ENCODE results near the gene PLAC8L1. TPM values are rescaled to one million over a fixed set of nuclear protein-coding genes. Genes with fewer than 3 reads are reported as not detected.

PLAC8L1 gene
- total and polyA plus RNA-seq, 2 of the 13 experiments (the other 11 are each of a cell fraction or from before 2014, with no cell fraction given) = 0.44 TPM; not detected in 1

DNA sequence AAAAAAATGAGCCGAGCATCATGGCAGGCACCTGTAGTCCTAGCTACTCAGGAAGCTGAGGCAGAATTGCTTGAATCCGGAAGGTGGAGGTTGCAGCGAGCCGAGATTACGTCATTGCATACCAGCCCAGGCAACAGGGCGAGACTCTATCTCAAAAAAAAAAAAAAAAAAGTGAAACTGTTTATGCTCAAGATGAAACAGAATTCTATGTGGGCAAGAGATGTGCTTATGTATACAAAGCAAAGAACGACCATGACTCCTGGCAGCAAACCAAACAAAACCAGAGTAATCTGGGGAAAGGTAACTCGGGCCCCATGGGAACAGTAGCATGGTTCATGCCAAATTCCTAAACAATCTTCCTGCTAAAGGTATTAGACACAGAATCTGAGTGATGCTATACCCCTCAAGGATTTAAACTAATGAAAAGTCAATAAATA lies 32.6 kb upstream of the PLAC8L1 start:
- DNase-seq (ENCODE audit: low spot score) (peak; percentile 93), ATAC-seq (peak; percentile 91), FAIRE-seq (peak; percentile 78)
- Histone ChIP-seq H3K36me3 (replicated peaks in 1 of 2; ENCODE audit: control insufficient read depth in 1 of 2, insufficient read depth in 2 of 2, low read length in 2 of 2) (peaks cover 2 to 12% of the 10 kb centered on the region in 2 experiments; a peak in 3 of 5 replicates), H3K4me3 (replicated peaks in 1 of 3; ENCODE audit: insufficient read depth in 1 of 3, low read depth in 2 of 3, low read length in 3 of 3) (no peak overlapping the region), H3K9me3 (ENCODE audit: low read length) (no peaks in the 10 kb centered on the region), H3K27ac (ENCODE audit: extremely low read length, insufficient read depth, low read length) (peak overlapping the region; percentile 78), H3K79me2 (ENCODE audit: insufficient read depth, low read length) (no peaks in the 10 kb centered on the region), H3K9ac (ENCODE audit: insufficient read depth, low read depth, low read length) (0 out of 2 replicates have a peak overlapping the region, but pooled peaks have one; percentile 15), H3K4me2 (ENCODE audit: low read depth, low read length) (peak overlapping the region; percentile 40), H4K20me1 (ENCODE audit: insufficient read depth, low read length) (no peaks in the 10 kb centered on the region), H2AFZ (ENCODE audit: low read length) (no peak overlapping the region), H3K4me1 (ENCODE audit: insufficient read depth, low read length) (peaks cover 30% of the 10 kb centered on the region), H3K27me3 (ENCODE audit: control insufficient read depth in 1 of 2, insufficient read depth in 2 of 2, low read length in 2 of 2) (no peaks in the 10 kb centered on the region)
- intact Hi-C loops (cut with micrococcal nuclease; ENCODE audit: unreplicated experiment) = loop anchor here (10.0 kb wide), 1 partner anchor 1933 kb away; no protein-coding TSS in a partner anchor
- ChIA-PET POLR2A (interaction anchor here (0.9 kb wide), 1 partner anchor 45 kb away, joined by 3 read pairs; the partner anchor contains the start of gene LARS1), CTCF (ENCODE audit: low intra/inter-chr PET ratio, low total read pairs) (no interaction called here)
- BruUV-seq (replicated peaks) = no TSS peak
- 7% methylated on average over 8 of the region's 8 CpGs for WGBS (ENCODE audit: low lambda C conversion rate)
- in situ Hi-C loops (cut with HindIII; ENCODE audit: extremely low pct_ligation_motif_present, low pct_unique_long_range_greater_than_20kb) = loop anchor here (25.0 kb wide), 1 partner anchor 299 kb away; the partner anchor contains the start of gene TCERG1
- 0 out of 2 replicates have a peak, but pooled peaks have one; percentile 33 for TF ChIP-seq YEATS4 (CRISPR knock-in tag; IDR thresholded peaks at IDR 0.05; ENCODE audit: borderline replicate concordance)
- no peak for TF ChIP-seq TARDBP (CRISPR knock-in tag; IDR thresholded peaks at IDR 0.05)
- TF ChIP-seq, protein P1, sequence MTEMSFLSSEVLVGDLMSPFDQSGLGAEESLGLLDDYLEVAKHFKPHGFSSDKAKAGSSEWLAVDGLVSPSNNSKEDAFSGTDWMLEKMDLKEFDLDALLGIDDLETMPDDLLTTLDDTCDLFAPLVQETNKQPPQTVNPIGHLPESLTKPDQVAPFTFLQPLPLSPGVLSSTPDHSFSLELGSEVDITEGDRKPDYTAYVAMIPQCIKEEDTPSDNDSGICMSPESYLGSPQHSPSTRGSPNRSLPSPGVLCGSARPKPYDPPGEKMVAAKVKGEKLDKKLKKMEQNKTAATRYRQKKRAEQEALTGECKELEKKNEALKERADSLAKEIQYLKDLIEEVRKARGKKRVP (CRISPR knock-in tag; IDR thresholded peaks at IDR 0.05) = peak in 1 of 2 experiments; percentile 93; a peak in 2 of 4 replicates
- no peak for TF ChIP-seq NR2F2 (IDR thresholded peaks at IDR 0.05; ENCODE audit: borderline replicate concordance, low read depth)
- TF ChIP-seq, protein P2, sequence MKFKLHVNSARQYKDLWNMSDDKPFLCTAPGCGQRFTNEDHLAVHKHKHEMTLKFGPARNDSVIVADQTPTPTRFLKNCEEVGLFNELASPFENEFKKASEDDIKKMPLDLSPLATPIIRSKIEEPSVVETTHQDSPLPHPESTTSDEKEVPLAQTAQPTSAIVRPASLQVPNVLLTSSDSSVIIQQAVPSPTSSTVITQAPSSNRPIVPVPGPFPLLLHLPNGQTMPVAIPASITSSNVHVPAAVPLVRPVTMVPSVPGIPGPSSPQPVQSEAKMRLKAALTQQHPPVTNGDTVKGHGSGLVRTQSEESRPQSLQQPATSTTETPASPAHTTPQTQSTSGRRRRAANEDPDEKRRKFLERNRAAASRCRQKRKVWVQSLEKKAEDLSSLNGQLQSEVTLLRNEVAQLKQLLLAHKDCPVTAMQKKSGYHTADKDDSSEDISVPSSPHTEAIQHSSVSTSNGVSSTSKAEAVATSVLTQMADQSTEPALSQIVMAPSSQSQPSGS (CRISPR knock-in tag; IDR thresholded peaks at IDR 0.05) = peak; percentile 88
- TF ChIP-seq SOX5 (CRISPR knock-in tag; IDR thresholded peaks at IDR 0.05; ENCODE audit: borderline replicate concordance) = peak; percentile 51; the same call in 1 of the 2 replicates
- TF ChIP-seq MAFF (IDR thresholded peaks at IDR 0.05; ENCODE audit: low read depth, low read length) = no peak
- TF ChIP-seq TBL1XR1 (IDR thresholded peaks at IDR 0.05; ENCODE audit: borderline replicate concordance, low read length, partially characterized antibody) = peak; percentile 48
- TF ChIP-seq FOXO1 (CRISPR knock-in tag; IDR thresholded peaks at IDR 0.05) = peak; percentile 71
- no peak for TF ChIP-seq SRF (IDR thresholded peaks at IDR 0.05; ENCODE audit: low read depth, low read length)
- peak; percentile 63 for TF ChIP-seq ZNF563 (CRISPR knock-in tag; IDR thresholded peaks at IDR 0.05)
- TF ChIP-seq SMARCC2 (IDR thresholded peaks at IDR 0.05) = no peak
- peak; percentile 94 for TF ChIP-seq CEBPB (IDR thresholded peaks at IDR 0.05; ENCODE audit: borderline replicate concordance, low read depth, low read length)
- TF ChIP-seq, protein P3, sequence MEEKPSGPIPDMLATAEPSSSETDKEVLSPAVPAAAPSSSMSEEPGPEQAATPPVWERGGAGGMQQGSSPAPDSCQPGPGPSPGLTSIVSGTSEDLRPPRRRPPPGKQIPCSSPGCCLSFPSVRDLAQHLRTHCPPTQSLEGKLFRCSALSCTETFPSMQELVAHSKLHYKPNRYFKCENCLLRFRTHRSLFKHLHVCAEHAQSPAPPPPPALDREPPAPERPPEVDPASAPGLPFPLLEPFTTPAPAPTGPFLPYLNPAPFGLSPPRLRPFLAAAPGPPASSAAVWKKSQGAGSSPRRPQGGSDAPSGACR (CRISPR knock-in tag; IDR thresholded peaks at IDR 0.05) = no peak
- peak; percentile 58; the same call in 1 of the 2 replicates for TF ChIP-seq MIXL1 (CRISPR knock-in tag; IDR thresholded peaks at IDR 0.05)
- peak; percentile 61 for TF ChIP-seq GATAD2A (CRISPR knock-in tag; IDR thresholded peaks at IDR 0.05)
- no peak for TF ChIP-seq ZMYM3 (CRISPR knock-in tag; IDR thresholded peaks at IDR 0.05)
- no peak for TF ChIP-seq PHB2 (IDR thresholded peaks at IDR 0.05; ENCODE audit: partially characterized antibody)
- TF ChIP-seq ZNF607 (CRISPR knock-in tag; IDR thresholded peaks at IDR 0.05; ENCODE audit: borderline replicate concordance) = peak; percentile 34; the same call in 1 of the 2 replicates
- TF ChIP-seq CC2D1A (CRISPR knock-in tag; IDR thresholded peaks at IDR 0.05) = no peak
- no peak; the same call in 1 of the 2 replicates for TF ChIP-seq PITX1 (CRISPR knock-in tag; IDR thresholded peaks at IDR 0.05)
- no peak for TF ChIP-seq ZNF260 (CRISPR knock-in tag; IDR thresholded peaks at IDR 0.05; ENCODE audit: borderline replicate concordance, low read depth)
- peak; percentile 56 for TF ChIP-seq TCF7 (IDR thresholded peaks at IDR 0.05; ENCODE audit: low read depth)
- no peak for TF ChIP-seq NFE2L2 (IDR thresholded peaks at IDR 0.05; ENCODE audit: low read length)
- peak; percentile 58 for TF ChIP-seq HDAC2 (CRISPR knock-in tag; IDR thresholded peaks at IDR 0.05)
- TF ChIP-seq IRF2 (CRISPR knock-in tag; IDR thresholded peaks at IDR 0.05) = 0 out of 2 replicates have a peak, but pooled peaks have one; percentile 20
